HCT116 (cell line): ENCODE measurements around the gene ESCO1.

Experiments used
- CTCF ChIP-seq, 3 experiments: fragments of 200-600 bp in 1 of 3; sonication (generic) in 1 of 3; IDR thresholded peaks in 2 of 3; conservative IDR thresholded peaks in 1 of 3; 2 replicates each; pipeline ENCODE4 v1.5.1; 2012 to 2017; ENCODE audit warnings: low read depth in 2 of 3, low read length in 2 of 3, antibody characterized with exemption in 1 of 3, borderline replicate concordance in 1 of 3, control low read depth in 1 of 3, mild to moderate bottlenecking in 1 of 3, mixed read lengths in 1 of 3, mixed run types in 1 of 3, moderate library complexity in 1 of 3; ENCODE audit not compliant: insufficient read depth in 1 of 3
- EZH2 ChIP-seq: fragments of 200-600 bp; sonication (generic); IDR thresholded peaks from 2 replicates; pipeline ENCODE4 v1.6.1; 2017; ENCODE audit warnings: antibody characterized with exemption, mixed run types
- EZH2phosphoT487 ChIP-seq: fragments of 200-600 bp; IDR thresholded peaks from 2 replicates; pipeline ENCODE4 v1.6.1; 2018; ENCODE audit warnings: antibody characterized with exemption, borderline replicate concordance
- JUND ChIP-seq: IDR thresholded peaks from 2 replicates; pipeline ENCODE4 v1.6.1; 2012
- MAX ChIP-seq: IDR thresholded peaks from 2 replicates; pipeline ENCODE4 v1.6.1; 2012
- POLR2A ChIP-seq: IDR thresholded peaks from 2 replicates; pipeline ENCODE4 v1.7.0; 2011; ENCODE audit warnings: borderline replicate concordance; ENCODE audit not compliant: insufficient read depth, insufficient read length; ENCODE audit errors: extremely low read depth
- POLR2AphosphoS5 ChIP-seq: IDR thresholded peaks from 2 replicates; pipeline ENCODE4 v1.6.1; 2011; ENCODE audit warnings: mild to moderate bottlenecking, low read depth, low read length, moderate library complexity
- YY1 ChIP-seq: IDR thresholded peaks from 2 replicates; pipeline ENCODE4 v1.6.1; 2011; ENCODE audit warnings: low read length, low read depth, moderate library complexity, mild to moderate bottlenecking; ENCODE audit not compliant: insufficient replicate concordance; ENCODE audit errors: extremely low read depth
- TF ChIP-seq, protein P1 (sequence below): IDR thresholded peaks from 2 replicates; pipeline ENCODE4 v1.6.1; 2011; ENCODE audit warnings: mild to moderate bottlenecking, low read length, moderate library complexity; ENCODE audit not compliant: insufficient replicate concordance; ENCODE audit errors: extremely low read depth
- TF ChIP-seq, protein P2 (sequence below): IDR thresholded peaks from 2 replicates; pipeline ENCODE4 v1.6.1; 2012; ENCODE audit warnings: low read depth

DNA sequence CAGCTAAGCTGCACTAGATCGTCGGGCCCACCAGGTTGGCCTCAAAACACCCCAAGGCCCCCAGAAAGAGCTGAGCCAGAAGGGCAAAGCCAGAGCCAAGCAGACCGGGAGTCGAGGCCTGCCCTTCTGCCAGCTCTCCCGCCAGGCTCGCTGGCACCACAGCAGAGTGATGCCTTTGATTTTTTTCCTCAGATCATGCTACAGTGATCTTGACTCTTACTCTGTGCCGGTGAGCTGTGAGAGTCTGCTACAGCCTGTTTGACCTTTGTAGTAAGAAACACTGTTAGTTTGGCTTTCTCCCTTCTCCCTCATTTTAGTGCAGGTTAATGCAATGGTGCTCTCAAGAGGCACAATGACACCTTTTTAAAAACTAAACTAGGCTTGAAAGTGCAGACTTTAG lies 97.8 kb downstream of the ESCO1 start:
- no peak for TF ChIP-seq CTCF (IDR thresholded peaks at IDR 0.05 in 2 of 3, conservative IDR thresholded peaks at IDR 0.05 in 1 of 3; ENCODE audit: borderline replicate concordance in 1 of 3, insufficient read depth in 1 of 3, low read depth in 2 of 3, low read length in 2 of 3)
- TF ChIP-seq POLR2AphosphoS5: no peak
- TF ChIP-seq, protein P1, sequence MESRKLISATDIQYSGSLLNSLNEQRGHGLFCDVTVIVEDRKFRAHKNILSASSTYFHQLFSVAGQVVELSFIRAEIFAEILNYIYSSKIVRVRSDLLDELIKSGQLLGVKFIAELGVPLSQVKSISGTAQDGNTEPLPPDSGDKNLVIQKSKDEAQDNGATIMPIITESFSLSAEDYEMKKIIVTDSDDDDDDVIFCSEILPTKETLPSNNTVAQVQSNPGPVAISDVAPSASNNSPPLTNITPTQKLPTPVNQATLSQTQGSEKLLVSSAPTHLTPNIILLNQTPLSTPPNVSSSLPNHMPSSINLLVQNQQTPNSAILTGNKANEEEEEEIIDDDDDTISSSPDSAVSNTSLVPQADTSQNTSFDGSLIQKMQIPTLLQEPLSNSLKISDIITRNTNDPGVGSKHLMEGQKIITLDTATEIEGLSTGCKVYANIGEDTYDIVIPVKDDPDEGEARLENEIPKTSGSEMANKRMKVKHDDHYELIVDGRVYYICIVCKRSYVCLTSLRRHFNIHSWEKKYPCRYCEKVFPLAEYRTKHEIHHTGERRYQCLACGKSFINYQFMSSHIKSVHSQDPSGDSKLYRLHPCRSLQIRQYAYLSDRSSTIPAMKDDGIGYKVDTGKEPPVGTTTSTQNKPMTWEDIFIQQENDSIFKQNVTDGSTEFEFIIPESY: no peak
- TF ChIP-seq POLR2A: no peak
- no peak for TF ChIP-seq EZH2
- TF ChIP-seq EZH2phosphoT487: no peak
- no peak for TF ChIP-seq YY1
- TF ChIP-seq, protein P2, sequence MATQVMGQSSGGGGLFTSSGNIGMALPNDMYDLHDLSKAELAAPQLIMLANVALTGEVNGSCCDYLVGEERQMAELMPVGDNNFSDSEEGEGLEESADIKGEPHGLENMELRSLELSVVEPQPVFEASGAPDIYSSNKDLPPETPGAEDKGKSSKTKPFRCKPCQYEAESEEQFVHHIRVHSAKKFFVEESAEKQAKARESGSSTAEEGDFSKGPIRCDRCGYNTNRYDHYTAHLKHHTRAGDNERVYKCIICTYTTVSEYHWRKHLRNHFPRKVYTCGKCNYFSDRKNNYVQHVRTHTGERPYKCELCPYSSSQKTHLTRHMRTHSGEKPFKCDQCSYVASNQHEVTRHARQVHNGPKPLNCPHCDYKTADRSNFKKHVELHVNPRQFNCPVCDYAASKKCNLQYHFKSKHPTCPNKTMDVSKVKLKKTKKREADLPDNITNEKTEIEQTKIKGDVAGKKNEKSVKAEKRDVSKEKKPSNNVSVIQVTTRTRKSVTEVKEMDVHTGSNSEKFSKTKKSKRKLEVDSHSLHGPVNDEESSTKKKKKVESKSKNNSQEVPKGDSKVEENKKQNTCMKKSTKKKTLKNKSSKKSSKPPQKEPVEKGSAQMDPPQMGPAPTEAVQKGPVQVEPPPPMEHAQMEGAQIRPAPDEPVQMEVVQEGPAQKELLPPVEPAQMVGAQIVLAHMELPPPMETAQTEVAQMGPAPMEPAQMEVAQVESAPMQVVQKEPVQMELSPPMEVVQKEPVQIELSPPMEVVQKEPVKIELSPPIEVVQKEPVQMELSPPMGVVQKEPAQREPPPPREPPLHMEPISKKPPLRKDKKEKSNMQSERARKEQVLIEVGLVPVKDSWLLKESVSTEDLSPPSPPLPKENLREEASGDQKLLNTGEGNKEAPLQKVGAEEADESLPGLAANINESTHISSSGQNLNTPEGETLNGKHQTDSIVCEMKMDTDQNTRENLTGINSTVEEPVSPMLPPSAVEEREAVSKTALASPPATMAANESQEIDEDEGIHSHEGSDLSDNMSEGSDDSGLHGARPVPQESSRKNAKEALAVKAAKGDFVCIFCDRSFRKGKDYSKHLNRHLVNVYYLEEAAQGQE: no peak
- TF ChIP-seq JUND: no peak
- TF ChIP-seq MAX: no peak
